Progenitor cell of endocrine pancreas (in vitro differentiated cells): ENCODE measurements around the gene CTBP2. TPM values are rescaled to one million over a fixed set of nuclear protein-coding genes. Genes with fewer than 3 reads are reported as not detected.
A peak's percentile ranks its signal among the peaks of the same experiment; 100 is the strongest.

ENCODE experiments used
- DNase-seq: peaks from one replicate; pipeline ENCODE4 v3.0.0; 2021; ENCODE audit warnings: low spot score; ENCODE audit not compliant: unreplicated experiment
- H3K27ac Mint-ChIP-seq: 2 replicates; pipeline ENCODE4 v1.8.0; 2021; ENCODE audit warnings: mild to moderate bottlenecking, moderate library complexity, mixed read lengths
- H3K27me3 Mint-ChIP-seq: 2 replicates; pipeline ENCODE4 v1.8.0; 2021; ENCODE audit warnings: mixed read lengths
- H3K36me3 Mint-ChIP-seq: 2 replicates; pipeline ENCODE4 v1.8.0; 2022; ENCODE audit warnings: mixed read lengths; ENCODE audit not compliant: insufficient read depth
- H3K4me1 Mint-ChIP-seq: 2 replicates; pipeline ENCODE4 v1.8.0; 2021; ENCODE audit warnings: low read depth, mixed read lengths
- H3K4me3 Mint-ChIP-seq: 2 replicates; pipeline ENCODE4 v1.8.0; 2021; ENCODE audit warnings: low read depth, mild to moderate bottlenecking, moderate library complexity, mixed read lengths
- H3K9me3 Mint-ChIP-seq: 2 replicates; pipeline ENCODE4 v1.8.0; 2021; ENCODE audit warnings: low read depth, mixed read lengths
- total RNA-seq: library from RNA; stranded (reverse); gene quantifications from 2 replicates; pipeline ENCODE4 v1.2.1, GENCODE V29; 2021
- TF ChIP-seq, protein P1 (sequence below): fragments of 200-600 bp; sonication (generic); IDR thresholded peaks from one replicate; pipeline ENCODE4 v1.5.0; 2021; ENCODE audit warnings: antibody characterized with exemption, mild to moderate bottlenecking; ENCODE audit not compliant: unreplicated experiment

CTBP2 gene
- total RNA-seq, 1 donor from 2014 or later = 182 TPM

DNA sequence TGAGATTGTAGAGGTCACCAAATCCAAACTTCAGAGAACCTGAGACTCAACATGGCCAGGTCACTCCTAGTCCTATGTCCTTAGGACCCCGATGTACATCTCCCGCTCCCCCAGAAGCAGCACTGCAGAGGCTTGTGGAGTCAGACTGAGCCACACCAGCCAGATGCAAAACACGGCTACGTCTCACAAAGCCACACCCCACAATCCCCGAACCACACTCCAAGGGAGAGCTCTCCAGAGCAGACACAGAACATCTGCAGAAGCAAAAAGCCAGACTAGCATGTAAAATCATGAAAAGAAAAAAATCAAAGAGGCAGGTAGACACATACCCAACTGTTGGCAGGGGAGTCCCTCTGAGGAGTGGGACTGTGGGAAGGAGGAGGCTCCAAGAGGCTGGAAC lies 104.9 kb downstream of the CTBP2 start:
- H3K36me3 Mint-ChIP-seq = peaks cover 27% of the 10 kb centered on the region
- no peak for DNase-seq
- no peaks in the 10 kb centered on the region for H3K27me3 Mint-ChIP-seq
- peak overlapping the region; percentile 81 for H3K27ac Mint-ChIP-seq
- no peak overlapping the region for H3K4me3 Mint-ChIP-seq
- no peaks in the 10 kb centered on the region for H3K9me3 Mint-ChIP-seq
- TF ChIP-seq, protein P1, sequence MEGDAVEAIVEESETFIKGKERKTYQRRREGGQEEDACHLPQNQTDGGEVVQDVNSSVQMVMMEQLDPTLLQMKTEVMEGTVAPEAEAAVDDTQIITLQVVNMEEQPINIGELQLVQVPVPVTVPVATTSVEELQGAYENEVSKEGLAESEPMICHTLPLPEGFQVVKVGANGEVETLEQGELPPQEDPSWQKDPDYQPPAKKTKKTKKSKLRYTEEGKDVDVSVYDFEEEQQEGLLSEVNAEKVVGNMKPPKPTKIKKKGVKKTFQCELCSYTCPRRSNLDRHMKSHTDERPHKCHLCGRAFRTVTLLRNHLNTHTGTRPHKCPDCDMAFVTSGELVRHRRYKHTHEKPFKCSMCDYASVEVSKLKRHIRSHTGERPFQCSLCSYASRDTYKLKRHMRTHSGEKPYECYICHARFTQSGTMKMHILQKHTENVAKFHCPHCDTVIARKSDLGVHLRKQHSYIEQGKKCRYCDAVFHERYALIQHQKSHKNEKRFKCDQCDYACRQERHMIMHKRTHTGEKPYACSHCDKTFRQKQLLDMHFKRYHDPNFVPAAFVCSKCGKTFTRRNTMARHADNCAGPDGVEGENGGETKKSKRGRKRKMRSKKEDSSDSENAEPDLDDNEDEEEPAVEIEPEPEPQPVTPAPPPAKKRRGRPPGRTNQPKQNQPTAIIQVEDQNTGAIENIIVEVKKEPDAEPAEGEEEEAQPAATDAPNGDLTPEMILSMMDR = no peak
- H3K4me1 Mint-ChIP-seq = peaks cover 63% of the 10 kb centered on the region

DNA sequence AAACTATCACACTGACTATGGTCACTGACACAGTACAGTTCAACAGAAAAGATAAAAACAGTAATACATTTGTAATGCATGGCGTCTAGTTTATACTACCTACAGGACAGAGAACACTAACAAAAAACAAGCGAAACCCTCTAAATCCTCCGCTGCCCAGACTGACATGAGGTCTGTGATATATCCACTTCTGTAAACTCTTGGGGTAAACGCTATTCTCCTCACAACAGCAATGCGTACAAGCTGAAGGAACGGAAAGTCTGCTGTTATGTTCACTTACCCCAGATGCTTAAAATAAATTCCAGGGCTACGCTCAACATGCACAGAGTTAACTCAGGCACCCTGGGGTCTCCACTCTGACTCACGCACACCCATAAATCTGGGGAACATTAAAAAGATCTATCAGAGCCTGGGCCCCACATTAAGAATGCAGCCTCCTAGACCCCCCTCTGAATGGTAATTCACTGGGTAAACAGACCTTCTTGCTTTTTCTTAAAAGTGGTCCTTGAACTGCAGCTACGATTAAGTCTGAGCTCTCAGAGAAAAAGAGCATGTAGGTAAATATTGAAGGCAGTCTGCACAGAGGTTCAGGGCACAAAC lies 105.6 kb downstream of the CTBP2 start:
- TF ChIP-seq, protein P1 = no peak
- peak overlapping the region; percentile 81 for H3K27ac Mint-ChIP-seq
- no peaks in the 10 kb centered on the region for H3K9me3 Mint-ChIP-seq
- H3K4me3 Mint-ChIP-seq = no peak overlapping the region
- DNase-seq = no peak
- peaks cover 23% of the 10 kb centered on the region for H3K36me3 Mint-ChIP-seq
- H3K4me1 Mint-ChIP-seq = peaks cover 64% of the 10 kb centered on the region
- H3K27me3 Mint-ChIP-seq = no peaks in the 10 kb centered on the region

DNA sequence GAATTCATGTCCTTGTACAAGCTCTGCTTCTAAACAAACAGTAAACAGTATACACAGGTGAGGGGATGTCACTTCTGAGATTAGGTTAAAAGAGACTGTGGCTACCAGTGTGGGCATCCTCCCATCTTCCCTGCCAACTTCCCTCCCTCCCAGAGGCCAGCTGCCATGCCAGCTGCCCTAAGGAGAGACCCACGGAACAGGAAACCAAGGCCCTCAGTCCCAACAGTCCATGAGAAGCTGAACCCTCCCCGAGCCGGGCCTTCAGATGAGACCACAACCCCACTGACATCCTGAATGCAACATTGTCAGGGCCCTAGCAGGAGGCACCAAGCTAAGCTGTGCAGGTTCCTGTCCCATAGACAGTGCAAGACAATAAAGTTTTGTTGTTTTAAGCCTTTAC lies 106.1 kb downstream of the CTBP2 start:
- no peak overlapping the region for H3K4me3 Mint-ChIP-seq
- peaks cover 21% of the 10 kb centered on the region for H3K36me3 Mint-ChIP-seq
- TF ChIP-seq, protein P1 = no peak

DNA sequence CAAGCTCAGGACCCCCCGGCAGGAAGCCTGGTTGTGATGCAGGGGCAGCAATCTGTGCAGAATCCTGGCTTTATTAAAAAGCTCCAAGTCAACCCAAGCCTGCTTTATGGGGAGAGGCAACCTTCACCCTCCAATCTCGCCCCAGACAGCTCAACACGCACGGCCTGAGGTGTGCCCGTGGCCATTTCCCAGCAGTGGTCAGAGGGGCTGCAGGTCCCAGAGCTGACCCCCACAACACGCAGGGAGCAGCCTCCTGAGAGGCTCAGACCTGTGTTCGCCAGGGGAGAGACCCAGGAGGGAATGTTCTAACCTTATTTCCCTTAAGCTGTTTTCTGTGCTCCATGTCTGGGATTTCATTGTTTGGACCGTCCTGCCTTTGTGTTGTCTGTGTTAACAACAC lies 108.2 kb downstream of the CTBP2 start:
- H3K4me3 Mint-ChIP-seq = no peak overlapping the region
- H3K4me1 Mint-ChIP-seq = peaks cover 67% of the 10 kb centered on the region
- H3K27me3 Mint-ChIP-seq = no peaks in the 10 kb centered on the region

More for the DNA sequence above, 106.1 kb downstream of the CTBP2 start:
- Mint-ChIP-seq H3K4me1 (peaks cover 66% of the 10 kb centered on the region), H3K27ac (peak overlapping the region; percentile 81), H3K9me3 (no peaks in the 10 kb centered on the region), H3K27me3 (no peaks in the 10 kb centered on the region)
- no peak for DNase-seq

DNA sequence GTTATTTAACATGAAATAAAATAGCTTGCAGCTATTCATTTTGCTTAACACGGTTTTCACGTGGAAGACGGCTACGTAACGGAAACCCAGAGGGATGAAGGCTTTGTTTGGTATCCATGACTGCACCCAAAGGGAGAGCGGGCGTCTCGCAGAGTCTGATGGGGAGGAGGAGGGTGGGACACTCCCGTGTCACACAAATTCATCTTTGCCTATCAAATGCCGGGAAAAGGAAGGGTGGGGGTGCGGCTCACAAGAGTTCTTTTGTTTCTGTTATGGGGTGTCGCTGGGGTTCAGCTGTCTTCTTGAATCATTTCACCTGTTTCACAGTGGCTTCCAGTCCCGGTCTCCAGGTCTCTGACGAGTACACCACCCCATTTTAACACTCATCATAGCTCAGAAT lies 110.0 kb downstream of the CTBP2 start:
- H3K9me3 Mint-ChIP-seq = no peaks in the 10 kb centered on the region
- no peak overlapping the region for H3K27ac Mint-ChIP-seq
- no peaks in the 10 kb centered on the region for H3K27me3 Mint-ChIP-seq
- peaks cover 60% of the 10 kb centered on the region for H3K4me1 Mint-ChIP-seq
- TF ChIP-seq, protein P1 = no peak
- DNase-seq = no peak
- H3K36me3 Mint-ChIP-seq = peaks cover 14% of the 10 kb centered on the region
- H3K4me3 Mint-ChIP-seq = no peak overlapping the region

More for the DNA sequence above, 108.2 kb downstream of the CTBP2 start:
- Mint-ChIP-seq H3K27ac (no peak overlapping the region), H3K36me3 (peaks cover 15% of the 10 kb centered on the region), H3K9me3 (no peaks in the 10 kb centered on the region)
- no peak for DNase-seq
- TF ChIP-seq, protein P1 = no peak
